A673 (cell line): ENCODE results near the gene MATN1. TPM values are rescaled to one million over a fixed set of nuclear protein-coding genes. Genes with fewer than 3 reads are reported as not detected.

Experiments used
- BruUV-seq: library from RNA; stranded (reverse); fragments of 400-500 nt; replicated peaks from 2 replicates; lab custom pipeline; 2021; lab: Mats Ljungman, UMichigan
- CTCF ChIA-PET: fragments of 300-600 bp; sonication (Branson Sonifier 250); formaldehyde crosslinking; loops from one replicate; lab custom pipeline; 2022; ENCODE audit warnings: antibody characterized with exemption; lab: Charles Lee
- POLR2A ChIA-PET: fragments of 300-600 bp; sonication (Branson Sonifier 250); formaldehyde crosslinking; loops from one replicate; lab custom pipeline; 2022; ENCODE audit warnings: antibody characterized with exemption; ENCODE audit not compliant: low non-redundant PET; lab: Charles Lee
- DNase-seq: peaks from one replicate; pipeline ENCODE4 v3.0.0-alpha.2; 2015; ENCODE audit warnings: low spot score
- H3K27ac ChIP-seq: fragments of 200-600 bp; sonication (generic); 2 replicates; pipeline ENCODE4 v1.5.1; 2016; ENCODE audit warnings: mixed run types, low read depth, mild to moderate bottlenecking, mixed read lengths, antibody characterized with exemption, low read length; ENCODE audit not compliant: poor library complexity, severe bottlenecking
- H3K27me3 ChIP-seq: fragments of 200-600 bp; sonication (generic); replicated peaks from 2 replicates; pipeline ENCODE4 v1.6.1; 2017; ENCODE audit warnings: mixed run types, low read depth, mild to moderate bottlenecking, mixed read lengths, antibody characterized with exemption, low read length; ENCODE audit not compliant: insufficient read depth, poor library complexity
- H3K36me3 ChIP-seq: fragments of 200-600 bp; sonication (generic); 2 replicates; pipeline ENCODE4 v1.6.1; 2016; ENCODE audit warnings: mixed run types, mild to moderate bottlenecking, mixed read lengths, antibody characterized with exemption, low read length; ENCODE audit not compliant: insufficient read depth, poor library complexity, severe bottlenecking
- H3K4me1 ChIP-seq: fragments of 200-600 bp; sonication (generic); 2 replicates; pipeline ENCODE4 v1.6.1; 2017; ENCODE audit warnings: mixed run types, mild to moderate bottlenecking, mixed read lengths, antibody characterized with exemption, low read length; ENCODE audit not compliant: insufficient read depth, poor library complexity, severe bottlenecking
- H3K4me3 ChIP-seq: fragments of 200-600 bp; sonication (generic); 2 replicates; pipeline ENCODE4 v1.5.1; 2016; ENCODE audit warnings: low read depth, mixed run types, mild to moderate bottlenecking, mixed read lengths, low read length; ENCODE audit not compliant: poor library complexity, severe bottlenecking
- H3K9me3 ChIP-seq: fragments of 200-600 bp; sonication (generic); 2 replicates; pipeline ENCODE4 v1.6.1; 2016; ENCODE audit warnings: mixed run types, low read depth, mild to moderate bottlenecking, mixed read lengths, antibody characterized with exemption, low read length; ENCODE audit not compliant: poor library complexity, severe bottlenecking
- CTCF ChIP-seq: fragments of 300-800, 200-600 bp; sonication (generic); conservative IDR thresholded peaks from 2 replicates; pipeline ENCODE4 v1.5.1; 2017; ENCODE audit warnings: low read depth, mild to moderate bottlenecking, antibody characterized with exemption, low read length, moderate library complexity, mixed read lengths
- EZH2 ChIP-seq: fragments of 200-600 bp; sonication (generic); IDR thresholded peaks from 2 replicates; pipeline ENCODE4 v1.6.1; 2017; ENCODE audit warnings: borderline replicate concordance, low read depth, mild to moderate bottlenecking, mixed read lengths, antibody characterized with exemption, low read length; ENCODE audit not compliant: poor library complexity, severe bottlenecking
- intact Hi-C: fragments of 100-400 bp; cut with micrococcal nuclease; formaldehyde crosslinking; loops from one replicate; pipeline ENCODE4 v1.10.0; 2022; ENCODE audit not compliant: unreplicated experiment
- total RNA-seq: library from RNA; stranded (reverse); gene quantifications from 2 replicates; pipeline ENCODE4 v1.2.3, GENCODE V29; 2021

MATN1 gene
- total RNA-seq, 1 experiment from 2014 or later: not detected

- no peak for TF ChIP-seq CTCF
- no peaks in the 10 kb centered on the region for H3K36me3 ChIP-seq
- ChIA-PET CTCF (no interaction called here), POLR2A (no interaction called here)
- no peaks in the 10 kb centered on the region for H3K4me1 ChIP-seq
- BruUV-seq: no TSS peak
- H3K27ac ChIP-seq: no peak overlapping the region
- no peaks in the 10 kb centered on the region for H3K9me3 ChIP-seq
- no peaks in the 10 kb centered on the region for H3K27me3 ChIP-seq
- no peak overlapping the region for H3K4me3 ChIP-seq
- no peak for DNase-seq
- intact Hi-C loops: no loop called here
Measured at GRCh38 chr1:30731806-30732276, 8.5 kb upstream of the MATN1 start.

- Histone ChIP-seq H3K27ac (no peak overlapping the region), H3K4me1 (no peaks in the 10 kb centered on the region), H3K36me3 (no peaks in the 10 kb centered on the region), H3K27me3 (no peaks in the 10 kb centered on the region), H3K9me3 (no peaks in the 10 kb centered on the region), H3K4me3 (no peak overlapping the region)
- intact Hi-C loops: no loop called here
- DNase-seq: no peak
- POLR2A ChIA-PET: no interaction called here
- CTCF ChIA-PET: no interaction called here
- no TSS peak for BruUV-seq
- no peak for TF ChIP-seq EZH2
- TF ChIP-seq CTCF: no peak
Measured at GRCh38 chr1:30731109-30731805, 7.9 kb upstream of the MATN1 start.

- Histone ChIP-seq H3K4me3 (no peak overlapping the region), H3K27ac (no peak overlapping the region), H3K27me3 (no peaks in the 10 kb centered on the region), H3K4me1 (no peaks in the 10 kb centered on the region), H3K9me3 (no peaks in the 10 kb centered on the region), H3K36me3 (no peaks in the 10 kb centered on the region)
- DNase-seq: no peak
- no TSS peak for BruUV-seq
- intact Hi-C loops: no loop called here
- POLR2A ChIA-PET: no interaction called here
- CTCF ChIA-PET: no interaction called here
- TF ChIP-seq CTCF (no peak), EZH2 (no peak)
Measured at GRCh38 chr1:30730346-30731108, 7.1 kb upstream of the MATN1 start.
